Cerebellar nuclear complex (tissue), 1 donor: ENCODE measurements around the gene ISX.

Experiments
- DNase-seq, 2 experiments: peaks; one replicate each; lab custom pipeline; 2025; lab: John Stamatoyannopoulos, UW

Gene ISX

GRCh38 chr22:35113341-35113740 is 47.4 kb downstream of the ISX start:
- DNase-seq = no peak

DNA sequence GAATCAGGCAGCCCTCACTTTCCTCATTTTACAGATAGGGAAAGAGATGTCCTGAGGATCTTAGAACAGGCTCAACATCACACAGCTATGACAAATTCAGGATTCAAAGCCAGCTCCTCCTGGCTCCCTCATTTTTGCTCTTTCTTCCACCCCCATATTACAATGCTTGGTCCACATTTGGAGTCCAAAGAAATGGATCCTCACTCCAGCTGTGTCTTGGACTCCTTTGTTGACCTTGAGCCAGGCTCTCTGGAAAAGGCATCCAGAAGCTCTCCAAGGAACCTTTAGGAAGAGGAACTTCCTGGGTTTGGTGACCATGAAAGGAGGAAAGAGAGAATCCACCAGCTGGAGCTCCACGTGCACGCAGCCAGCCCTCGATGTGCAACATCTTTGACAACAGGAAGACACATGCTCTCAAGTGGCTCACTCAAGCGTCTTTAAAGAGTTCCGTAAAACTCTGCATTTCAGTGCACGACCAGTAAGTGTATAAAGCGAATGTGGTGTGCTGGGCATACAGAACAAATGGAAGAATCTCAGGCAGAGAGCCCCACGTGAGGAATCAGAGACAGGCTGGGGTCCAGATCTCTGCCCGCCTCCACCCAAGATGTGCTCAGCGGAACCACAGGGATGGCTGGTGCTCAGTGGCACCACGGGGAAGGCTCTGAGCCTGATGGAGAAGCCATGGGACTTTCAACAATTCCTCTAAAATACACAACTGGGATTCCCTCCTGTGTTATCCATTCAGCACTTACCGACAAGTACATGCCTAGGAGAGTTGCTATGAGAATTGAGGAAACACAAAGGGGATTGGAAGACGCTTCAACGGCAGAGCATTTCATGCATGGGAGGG is 48.4 kb downstream of the ISX start:
- no peak for DNase-seq

DNA sequence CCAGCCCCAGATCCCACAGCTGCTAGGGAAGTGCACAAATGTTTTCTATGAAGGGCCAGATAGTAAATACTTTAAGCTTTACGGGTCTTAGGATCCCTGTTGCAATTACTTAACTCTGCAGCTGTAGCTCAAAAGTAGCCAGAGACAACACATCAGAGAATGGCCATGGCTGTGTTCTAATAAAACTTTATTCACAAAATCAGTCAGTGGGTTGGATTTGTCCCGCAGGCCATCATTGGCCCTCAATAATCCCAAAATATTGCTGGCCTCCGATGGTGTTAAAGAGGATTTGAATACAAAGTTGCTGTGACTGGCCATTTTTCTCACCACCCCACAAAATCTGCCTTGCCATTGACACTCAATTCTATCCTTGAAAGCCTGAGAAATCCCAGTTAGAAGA is 49.6 kb downstream of the ISX start:
- no peak for DNase-seq

DNA sequence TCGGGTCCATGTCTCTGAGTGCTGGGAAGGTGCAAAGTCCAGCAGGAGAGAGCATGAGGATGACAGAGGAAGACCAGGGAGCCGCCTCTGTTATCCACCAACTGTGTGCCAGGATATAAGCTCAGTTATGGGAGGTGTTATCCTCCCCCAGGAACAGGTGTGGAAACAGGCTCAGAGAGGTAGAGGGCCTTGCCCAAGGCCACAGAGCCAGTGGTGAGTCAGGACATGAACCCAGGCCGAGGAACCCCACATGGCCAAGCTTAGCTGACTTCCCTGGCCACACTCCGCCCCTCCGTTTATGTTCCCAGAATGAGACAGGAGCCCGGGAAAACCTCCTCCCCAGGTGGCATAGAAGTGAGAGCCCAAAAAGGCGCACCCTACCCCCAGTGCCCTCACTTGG is 50.3 kb downstream of the ISX start:
- no peak for DNase-seq

DNA sequence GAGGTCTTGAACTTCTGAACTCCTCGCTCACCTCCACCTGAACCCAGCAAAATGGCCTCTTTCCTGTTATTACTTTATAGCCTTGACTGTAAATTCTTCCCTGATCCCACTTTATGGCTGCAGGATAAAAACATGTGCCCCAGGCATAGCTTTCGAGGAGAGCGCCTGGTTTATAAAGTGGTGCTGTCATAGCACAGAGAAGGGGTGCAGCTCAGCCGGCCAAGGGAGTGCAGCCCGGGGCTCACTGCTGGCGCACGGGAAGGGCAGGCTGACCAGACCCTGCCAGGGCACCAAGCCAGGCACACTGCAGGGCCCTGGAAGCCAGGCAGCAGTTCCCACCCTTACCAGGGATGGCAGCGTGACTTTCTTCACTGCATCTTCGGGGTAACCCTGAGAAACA is 50.9 kb downstream of the ISX start:
- no peak for DNase-seq

- DNase-seq = no peak
Observed at GRCh38 chr22:35119494-35119893, 53.5 kb downstream of the ISX start.

- DNase-seq = no peak
Observed at GRCh38 chr22:35124691-35125219, 58.8 kb downstream of the ISX start.

GRCh38 chr22:35126993-35127392 is 61.0 kb downstream of the ISX start:
- no peak for DNase-seq

- DNase-seq = no peak
Observed at GRCh38 chr22:35128637-35129036, 62.7 kb downstream of the ISX start.

GRCh38 chr22:35131525-35132000 is 65.6 kb downstream of the ISX start:
- no peak for DNase-seq

- no peak for DNase-seq
Observed at GRCh38 chr22:35132568-35132967, 66.6 kb downstream of the ISX start.

- no peak for DNase-seq
Observed at GRCh38 chr22:35133702-35134380, 67.9 kb downstream of the ISX start.

GRCh38 chr22:35134637-35135036 is 68.7 kb downstream of the ISX start:
- no peak for DNase-seq

- DNase-seq = no peak
Observed at GRCh38 chr22:35135165-35135564, 69.2 kb downstream of the ISX start.
